Measurements from ENCODE around the gene CHST9. TPM values are rescaled to one million over a fixed set of nuclear protein-coding genes. Genes with fewer than 3 reads are reported as not detected.
"Not testable (repeated sequence)": the region's sequence is repeated elsewhere in the genome, so short reads cannot be mapped to it uniquely, and the experiment has no call there.

CHST9 gene
- total and polyA plus RNA-seq, 7 experiments from 2014 or later = not detected

GRCh38 chr18:26928670-26929313 lies 256.3 kb downstream of the CHST9 start:
- no peak overlapping the region for H3K4me3 Mint-ChIP-seq
- Histone ChIP-seq H3K27ac (ENCODE audit: low read depth, low read length) (no peak overlapping the region), H3K27me3 (ENCODE audit: control insufficient read depth in 2 of 2, insufficient read depth in 2 of 2, low read length in 2 of 2) (no peaks in the 10 kb centered on the region), H3K4me3 (ENCODE audit: low read length) (no peak overlapping the region), H3K9me3 (ENCODE audit: control insufficient read depth in 2 of 3, low read length in 3 of 3) (no peaks in the 10 kb centered on the region), H3K4me1 (ENCODE audit: control insufficient read depth in 2 of 2, insufficient read depth in 2 of 2, low read length in 2 of 2) (no peaks in the 10 kb centered on the region), H3K36me3 (ENCODE audit: control insufficient read depth in 2 of 3, insufficient read depth in 3 of 3, low read length in 3 of 3) (no peaks in the 10 kb centered on the region)
- peaks cover 0 to 4% (median 0%) of the 10 kb centered on the region in 5 donors for H3K27me3 Mint-ChIP-seq
- H3K4me1 Mint-ChIP-seq = peaks cover 0 to under 1% (median 0%) of the 10 kb centered on the region in 7 donors
- no peak for ATAC-seq
- ChIA-PET POLR2A (no interaction called here), CTCF (no interaction called here)
- no peak for DNase-seq
- H3K27ac Mint-ChIP-seq = no peak overlapping the region
- no peaks in the 10 kb centered on the region for H3K36me3 Mint-ChIP-seq
- intact Hi-C loops (cut with micrococcal nuclease) = no loop called here
- H3K9me3 Mint-ChIP-seq = peaks cover 0 to 24% (median 6%) of the 10 kb centered on the region in 11 donors

- H3K4me1 Mint-ChIP-seq; H3K27ac ChIP-seq (ENCODE audit: low read depth, low read length); H3K36me3 ChIP-seq (ENCODE audit: control insufficient read depth in 2 of 3, insufficient read depth in 3 of 3, low read length in 3 of 3); H3K27me3 ChIP-seq (ENCODE audit: control insufficient read depth in 2 of 2, insufficient read depth in 2 of 2, low read length in 2 of 2); H3K27me3 Mint-ChIP-seq; POLR2A ChIA-PET; H3K9me3 ChIP-seq (ENCODE audit: control insufficient read depth in 2 of 3, low read length in 3 of 3); H3K4me3 ChIP-seq (ENCODE audit: low read length); intact Hi-C loops (cut with micrococcal nuclease); DNase-seq; CTCF ChIA-PET; ATAC-seq; H3K4me3 Mint-ChIP-seq; H3K4me1 ChIP-seq (ENCODE audit: control insufficient read depth in 2 of 2, insufficient read depth in 2 of 2, low read length in 2 of 2); H3K27ac Mint-ChIP-seq; H3K36me3 Mint-ChIP-seq: not testable (repeated sequence)
- H3K9me3 Mint-ChIP-seq = peaks cover 0 to 20% (median 6%) of the 10 kb centered on the region in 11 donors
These were observed 257.3 kb downstream of the CHST9 start for GRCh38 chr18:26927822-26928221.

GRCh38 chr18:26926066-26926675 lies 258.9 kb downstream of the CHST9 start:
- no peak overlapping the region for H3K27ac ChIP-seq (ENCODE audit: low read depth, low read length)
- H3K36me3 ChIP-seq (ENCODE audit: control insufficient read depth in 2 of 3, insufficient read depth in 3 of 3, low read length in 3 of 3) = no peaks in the 10 kb centered on the region
- H3K4me3 Mint-ChIP-seq = no peak overlapping the region
- no peak overlapping the region for H3K27ac Mint-ChIP-seq
- H3K27me3 Mint-ChIP-seq = peaks cover 0 to 9% (median 0%) of the 10 kb centered on the region in 5 donors
- ATAC-seq (no peak), DNase-seq (no peak)
- peaks cover 0 to 17% (median 8%) of the 10 kb centered on the region in 11 donors for H3K9me3 Mint-ChIP-seq
- intact Hi-C loops (cut with micrococcal nuclease) = no loop called here
- H3K4me1 ChIP-seq (ENCODE audit: control insufficient read depth in 2 of 2, insufficient read depth in 2 of 2, low read length in 2 of 2) = no peaks in the 10 kb centered on the region
- H3K4me1 Mint-ChIP-seq = no peaks in the 10 kb centered on the region
- H3K27me3 ChIP-seq (ENCODE audit: control insufficient read depth in 2 of 2, insufficient read depth in 2 of 2, low read length in 2 of 2) = no peaks in the 10 kb centered on the region
- no peaks in the 10 kb centered on the region for H3K9me3 ChIP-seq (ENCODE audit: control insufficient read depth in 2 of 3, low read length in 3 of 3)
- ChIA-PET POLR2A (no interaction called here), CTCF (no interaction called here)
- H3K4me3 ChIP-seq (ENCODE audit: low read length) = no peak overlapping the region
- H3K36me3 Mint-ChIP-seq = no peaks in the 10 kb centered on the region

DNA sequence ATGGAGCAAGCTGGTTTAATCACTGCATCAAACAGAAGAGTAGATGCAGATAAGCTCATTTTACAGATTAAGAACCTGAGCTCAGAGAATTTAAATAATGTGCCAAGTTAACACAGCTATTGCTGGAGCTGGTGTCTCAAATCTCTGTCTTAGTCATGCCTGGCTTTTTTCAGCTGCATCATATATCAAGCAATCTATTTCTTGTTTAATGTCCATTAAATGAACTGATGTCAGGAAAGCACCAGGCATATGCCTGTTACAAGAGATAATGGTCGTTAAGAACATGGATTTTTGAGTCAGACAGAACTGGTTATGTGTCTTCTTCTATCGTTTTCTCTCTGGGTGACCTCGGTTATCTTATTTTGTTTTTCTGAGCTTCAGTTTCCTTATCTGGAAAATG lies 259.8 kb downstream of the CHST9 start:
- ATAC-seq (no peak), DNase-seq (no peak)
- H3K4me3 ChIP-seq (ENCODE audit: low read length) = no peak overlapping the region
- Mint-ChIP-seq H3K27ac (no peak overlapping the region), H3K4me3 (no peak overlapping the region), H3K27me3 (peaks cover 0 to 9% (median 0%) of the 10 kb centered on the region in 5 donors), H3K9me3 (peaks cover 0 to 17% (median 8%) of the 10 kb centered on the region in 11 donors), H3K36me3 (no peaks in the 10 kb centered on the region), H3K4me1 (no peaks in the 10 kb centered on the region)
- H3K27ac ChIP-seq (ENCODE audit: low read depth, low read length) = no peak overlapping the region
- no peaks in the 10 kb centered on the region for H3K36me3 ChIP-seq (ENCODE audit: control insufficient read depth in 2 of 3, insufficient read depth in 3 of 3, low read length in 3 of 3)
- no peaks in the 10 kb centered on the region for H3K9me3 ChIP-seq (ENCODE audit: control insufficient read depth in 2 of 3, low read length in 3 of 3)
- CTCF ChIA-PET = no interaction called here
- H3K4me1 ChIP-seq (ENCODE audit: control insufficient read depth in 2 of 2, insufficient read depth in 2 of 2, low read length in 2 of 2) = no peaks in the 10 kb centered on the region
- POLR2A ChIA-PET = no interaction called here
- intact Hi-C loops (cut with micrococcal nuclease) = no loop called here
- no peaks in the 10 kb centered on the region for H3K27me3 ChIP-seq (ENCODE audit: control insufficient read depth in 2 of 2, insufficient read depth in 2 of 2, low read length in 2 of 2)

DNA sequence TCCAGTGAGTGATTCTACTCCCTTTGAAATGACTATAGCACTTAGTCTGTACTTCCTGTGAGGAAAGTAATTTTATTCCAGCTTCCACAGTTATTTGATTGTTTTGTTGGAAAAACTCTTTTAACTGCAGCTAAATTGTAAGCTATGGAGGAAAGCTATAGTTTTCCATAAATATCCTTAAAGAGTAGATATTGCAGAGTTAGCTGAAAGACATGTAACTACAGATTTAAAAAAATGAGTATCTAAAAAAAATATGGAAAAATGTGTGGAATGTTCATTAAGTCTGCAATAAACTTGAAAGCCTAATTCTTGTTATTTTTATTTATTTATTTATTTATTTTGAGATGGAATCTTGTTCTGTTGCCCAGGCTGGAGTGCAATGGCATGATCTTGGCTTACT lies 262.8 kb downstream of the CHST9 start:
- POLR2A ChIA-PET = no interaction called here
- peaks cover 0 to 14% (median 5%) of the 10 kb centered on the region in 11 donors for H3K9me3 Mint-ChIP-seq
- no peak for ATAC-seq

DNA sequence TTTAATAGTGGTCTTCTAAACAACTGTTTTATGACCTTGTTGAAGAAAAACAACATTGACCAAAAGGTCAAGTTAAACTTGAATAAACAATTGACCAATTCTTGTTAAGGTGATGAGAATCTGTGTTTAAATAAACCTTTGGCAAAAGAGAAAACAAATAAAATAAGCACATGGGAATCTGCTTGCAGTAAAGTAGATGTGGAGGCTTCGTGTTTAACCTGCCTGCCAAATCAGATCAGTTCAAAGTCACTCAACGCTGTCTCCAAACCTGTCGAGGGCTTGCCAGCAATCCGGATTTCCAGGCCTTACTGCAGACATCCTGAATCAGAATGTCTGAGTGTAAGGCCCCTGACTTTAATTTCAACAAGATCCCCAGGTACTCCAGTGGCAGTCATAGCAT lies 264.5 kb downstream of the CHST9 start:
- Mint-ChIP-seq H3K27me3 (peaks cover 0 to 9% (median 0%) of the 10 kb centered on the region in 5 donors), H3K27ac (no peak overlapping the region), H3K9me3 (peaks cover 0 to 17% (median 4%) of the 10 kb centered on the region in 11 donors), H3K36me3 (no peaks in the 10 kb centered on the region), H3K4me1 (no peaks in the 10 kb centered on the region), H3K4me3 (no peak overlapping the region)
- no peak for ATAC-seq
- H3K4me3 ChIP-seq (ENCODE audit: low read length) = no peak overlapping the region
- CTCF ChIA-PET = no interaction called here
- no peak overlapping the region for H3K27ac ChIP-seq (ENCODE audit: low read depth, low read length)
- H3K36me3 ChIP-seq (ENCODE audit: control insufficient read depth in 2 of 3, insufficient read depth in 3 of 3, low read length in 3 of 3) = no peaks in the 10 kb centered on the region
- intact Hi-C loops (cut with micrococcal nuclease) = no loop called here
- POLR2A ChIA-PET = no interaction called here
- no peaks in the 10 kb centered on the region for H3K9me3 ChIP-seq (ENCODE audit: control insufficient read depth in 2 of 3, low read length in 3 of 3)
- no peak for DNase-seq
- no peaks in the 10 kb centered on the region for H3K4me1 ChIP-seq (ENCODE audit: control insufficient read depth in 2 of 2, insufficient read depth in 2 of 2, low read length in 2 of 2)
- no peaks in the 10 kb centered on the region for H3K27me3 ChIP-seq (ENCODE audit: control insufficient read depth in 2 of 2, insufficient read depth in 2 of 2, low read length in 2 of 2)

More for the DNA sequence above, 262.8 kb downstream of the CHST9 start:
- Histone ChIP-seq H3K27me3 (ENCODE audit: control insufficient read depth in 2 of 2, insufficient read depth in 2 of 2, low read length in 2 of 2) (no peaks in the 10 kb centered on the region), H3K4me3 (ENCODE audit: low read length) (no peak overlapping the region), H3K36me3 (ENCODE audit: control insufficient read depth in 2 of 3, insufficient read depth in 3 of 3, low read length in 3 of 3) (no peaks in the 10 kb centered on the region), H3K4me1 (ENCODE audit: control insufficient read depth in 2 of 2, insufficient read depth in 2 of 2, low read length in 2 of 2) (no peaks in the 10 kb centered on the region), H3K9me3 (ENCODE audit: control insufficient read depth in 2 of 3, low read length in 3 of 3) (no peaks in the 10 kb centered on the region), H3K27ac (ENCODE audit: low read depth, low read length) (no peak overlapping the region)
- CTCF ChIA-PET = no interaction called here
- H3K4me1 Mint-ChIP-seq = no peaks in the 10 kb centered on the region
- H3K36me3 Mint-ChIP-seq = no peaks in the 10 kb centered on the region
- no peak for DNase-seq
- peaks cover 0 to 9% (median 0%) of the 10 kb centered on the region in 5 donors for H3K27me3 Mint-ChIP-seq
- intact Hi-C loops (cut with micrococcal nuclease) = no loop called here
- no peak overlapping the region for H3K4me3 Mint-ChIP-seq
- H3K27ac Mint-ChIP-seq = no peak overlapping the region

GRCh38 chr18:26919627-26920026 lies 265.5 kb downstream of the CHST9 start:
- no peak overlapping the region for H3K4me3 Mint-ChIP-seq
- no peaks in the 10 kb centered on the region for H3K27me3 ChIP-seq (ENCODE audit: control insufficient read depth in 2 of 2, insufficient read depth in 2 of 2, low read length in 2 of 2)
- no peaks in the 10 kb centered on the region for H3K36me3 Mint-ChIP-seq
- H3K4me1 ChIP-seq (ENCODE audit: control insufficient read depth in 2 of 2, insufficient read depth in 2 of 2, low read length in 2 of 2) = no peaks in the 10 kb centered on the region
- H3K9me3 Mint-ChIP-seq = peaks cover 0 to 18% (median 2%) of the 10 kb centered on the region in 11 donors
- CTCF ChIA-PET = no interaction called here
- no peaks in the 10 kb centered on the region for H3K4me1 Mint-ChIP-seq
- H3K27ac Mint-ChIP-seq = no peak overlapping the region
- no peaks in the 10 kb centered on the region for H3K36me3 ChIP-seq (ENCODE audit: control insufficient read depth in 2 of 3, insufficient read depth in 3 of 3, low read length in 3 of 3)
- ATAC-seq (no peak), DNase-seq (no peak)
- POLR2A ChIA-PET = no interaction called here
- H3K27ac ChIP-seq (ENCODE audit: low read depth, low read length) = no peak overlapping the region
- intact Hi-C loops (cut with micrococcal nuclease) = no loop called here
- H3K9me3 ChIP-seq (ENCODE audit: control insufficient read depth in 2 of 3, low read length in 3 of 3) = no peaks in the 10 kb centered on the region
- peaks cover 0 to 9% (median 0%) of the 10 kb centered on the region in 5 donors for H3K27me3 Mint-ChIP-seq
- H3K4me3 ChIP-seq (ENCODE audit: low read length) = no peak overlapping the region

All from naive thymus-derived CD4-positive, alpha-beta T cell (primary cell).